Femur (tissue), 1 donor: ENCODE data around the gene ABHD17C.

Source experiments
- DNase-seq: peaks from one replicate; pipeline ENCODE4 v3.0.0-alpha.2; 2017

The ABHD17C gene

GRCh38 chr15:80691575-80691974 is 3.5 kb upstream of the ABHD17C start:
- DNase-seq = no peak

- peak; percentile 42 for DNase-seq
Measured at GRCh38 chr15:80693682-80694610, 1.2 kb upstream of the ABHD17C start.

GRCh38 chr15:80694611-80695098 is 455 bp upstream of the ABHD17C start:
- peak; percentile 43 for DNase-seq

- peak; percentile 30 for DNase-seq
Measured at GRCh38 chr15:80695911-80696661, 976 bp downstream of the ABHD17C start.

- DNase-seq = no peak
Measured at GRCh38 chr15:80697075-80697685, 2.1 kb downstream of the ABHD17C start.

GRCh38 chr15:80698676-80699075 is 3.6 kb downstream of the ABHD17C start:
- no peak for DNase-seq

- no peak for DNase-seq
Measured at GRCh38 chr15:80699981-80700380, 4.9 kb downstream of the ABHD17C start.

- DNase-seq = no peak
Measured at GRCh38 chr15:80701676-80702311, 6.7 kb downstream of the ABHD17C start.

- no peak for DNase-seq
Measured at GRCh38 chr15:80703081-80703480, 8.0 kb downstream of the ABHD17C start.

GRCh38 chr15:80703965-80704364 is 8.9 kb downstream of the ABHD17C start:
- no peak for DNase-seq

GRCh38 chr15:80706161-80706560 is 11.1 kb downstream of the ABHD17C start:
- no peak for DNase-seq

- no peak for DNase-seq
Measured at GRCh38 chr15:80709542-80709941, 14.4 kb downstream of the ABHD17C start.

GRCh38 chr15:80710635-80711554 is 15.8 kb downstream of the ABHD17C start:
- DNase-seq = peak; percentile 24

GRCh38 chr15:80711886-80712285 is 16.8 kb downstream of the ABHD17C start:
- no peak for DNase-seq

GRCh38 chr15:80712956-80713355 is 17.8 kb downstream of the ABHD17C start:
- no peak for DNase-seq

GRCh38 chr15:80721476-80721875 is 26.4 kb downstream of the ABHD17C start:
- DNase-seq = no peak

- no peak for DNase-seq
Measured at GRCh38 chr15:80722811-80723210, 27.7 kb downstream of the ABHD17C start.

GRCh38 chr15:80727196-80727595 is 32.1 kb downstream of the ABHD17C start:
- DNase-seq = no peak

- no peak for DNase-seq
Measured at GRCh38 chr15:80727596-80727995, 32.5 kb downstream of the ABHD17C start.

- no peak for DNase-seq
Measured at GRCh38 chr15:80730387-80730786, 35.3 kb downstream of the ABHD17C start.

- no peak for DNase-seq
Measured at GRCh38 chr15:80730926-80731325, 35.8 kb downstream of the ABHD17C start.

- DNase-seq = no peak
Measured at GRCh38 chr15:80732167-80732566, 37.1 kb downstream of the ABHD17C start.
